Mesothelial cell of epicardium (in vitro differentiated cells): ENCODE results near the gene GUCA1A. TPM values are rescaled to one million over a fixed set of nuclear protein-coding genes. Genes with fewer than 3 reads are reported as not detected.

Experiments
- DNase-seq, 2 experiments: peaks; one replicate each; pipeline ENCODE4 v3.0.0; 2021; ENCODE audit warnings: low spot score in 2 of 2; ENCODE audit not compliant: unreplicated experiment in 2 of 2
- H3K27ac Mint-ChIP-seq: 2 replicates; pipeline ENCODE4 v1.8.0; 2021; ENCODE audit warnings: mixed read lengths
- H3K27me3 Mint-ChIP-seq: 2 replicates; pipeline ENCODE4 v1.8.0; 2021; ENCODE audit warnings: low read depth, mixed read lengths
- H3K36me3 Mint-ChIP-seq: 2 replicates; pipeline ENCODE4 v1.8.0; 2021; ENCODE audit warnings: mixed read lengths
- H3K4me1 Mint-ChIP-seq: 2 replicates; pipeline ENCODE4 v1.8.0; 2021; ENCODE audit warnings: mixed read lengths
- H3K4me3 Mint-ChIP-seq: 2 replicates; pipeline ENCODE4 v1.8.0; 2021; ENCODE audit warnings: mild to moderate bottlenecking, moderate library complexity, mixed read lengths
- H3K9me3 Mint-ChIP-seq: 2 replicates; pipeline ENCODE4 v1.8.0; 2021; ENCODE audit warnings: mixed read lengths
- CTCF ChIP-seq: fragments of 200-600 bp; sonication (generic); IDR thresholded peaks from one replicate; pipeline ENCODE4 v1.5.0; 2021; ENCODE audit warnings: antibody characterized with exemption; ENCODE audit not compliant: unreplicated experiment
- total RNA-seq: library from RNA; stranded (reverse); gene quantifications from 3 replicates; pipeline ENCODE4 v1.2.1, GENCODE V29; 2021

Gene GUCA1A
- total RNA-seq, 1 donor from 2014 or later, result 0.92 TPM

- no peak for DNase-seq
- Mint-ChIP-seq H3K27ac (no peak overlapping the region), H3K4me3 (no peak overlapping the region), H3K9me3 (no peaks in the 10 kb centered on the region), H3K36me3 (no peaks in the 10 kb centered on the region), H3K27me3 (no peaks in the 10 kb centered on the region), H3K4me1 (peaks cover 4% of the 10 kb centered on the region)
- no peak for TF ChIP-seq CTCF
These were observed 17.9 kb upstream of the GUCA1A start for GRCh38 chr6:42155293-42155692.

GRCh38 chr6:42156638-42157037 lies 16.5 kb upstream of the GUCA1A start:
- no peak for DNase-seq
- Mint-ChIP-seq H3K4me3 (no peak overlapping the region), H3K4me1 (peaks cover 4% of the 10 kb centered on the region), H3K27me3 (peaks cover 2% of the 10 kb centered on the region), H3K9me3 (no peaks in the 10 kb centered on the region), H3K27ac (no peak overlapping the region), H3K36me3 (no peaks in the 10 kb centered on the region)
- TF ChIP-seq CTCF, result no peak

- DNase-seq, result no peak
- peaks cover 4% of the 10 kb centered on the region for H3K4me1 Mint-ChIP-seq
- H3K27me3 Mint-ChIP-seq, result peaks cover 3% of the 10 kb centered on the region
- H3K36me3 Mint-ChIP-seq, result no peaks in the 10 kb centered on the region
- H3K9me3 Mint-ChIP-seq, result no peaks in the 10 kb centered on the region
- TF ChIP-seq CTCF, result no peak
- peak overlapping the region; percentile 61 for H3K27ac Mint-ChIP-seq
- no peak overlapping the region for H3K4me3 Mint-ChIP-seq
These were observed 15.2 kb upstream of the GUCA1A start for GRCh38 chr6:42158011-42158410.

GRCh38 chr6:42158631-42159030 lies 14.5 kb upstream of the GUCA1A start:
- Mint-ChIP-seq H3K27ac (no peak overlapping the region), H3K27me3 (peaks cover 3% of the 10 kb centered on the region), H3K4me1 (peaks cover 4% of the 10 kb centered on the region), H3K4me3 (no peak overlapping the region), H3K9me3 (no peaks in the 10 kb centered on the region), H3K36me3 (no peaks in the 10 kb centered on the region)
- TF ChIP-seq CTCF, result no peak
- DNase-seq, result no peak

- no peak for TF ChIP-seq CTCF
- Mint-ChIP-seq H3K4me1 (peaks cover 6% of the 10 kb centered on the region), H3K4me3 (no peak overlapping the region), H3K36me3 (no peaks in the 10 kb centered on the region), H3K9me3 (no peaks in the 10 kb centered on the region), H3K27me3 (peaks cover 3% of the 10 kb centered on the region), H3K27ac (no peak overlapping the region)
- no peak for DNase-seq
These were observed 13.6 kb upstream of the GUCA1A start for GRCh38 chr6:42159431-42160024.

GRCh38 chr6:42162384-42162783 lies 10.8 kb upstream of the GUCA1A start:
- no peaks in the 10 kb centered on the region for H3K36me3 Mint-ChIP-seq
- no peak overlapping the region for H3K27ac Mint-ChIP-seq
- H3K4me3 Mint-ChIP-seq, result no peak overlapping the region
- peaks cover 3% of the 10 kb centered on the region for H3K27me3 Mint-ChIP-seq
- no peaks in the 10 kb centered on the region for H3K9me3 Mint-ChIP-seq
- peaks cover 12% of the 10 kb centered on the region for H3K4me1 Mint-ChIP-seq
- TF ChIP-seq CTCF, result no peak
- no peak for DNase-seq
